AG09309 (cell line): Measurements from ENCODE around the gene ATG9B.

Source experiments
- DNase-seq: peaks from one replicate; pipeline ENCODE4 v3.0.0-alpha.2; 2010; ENCODE audit warnings: low read depth
- H3K4me3 ChIP-seq: 2 replicates; pipeline ENCODE4 v1.5.1; 2011; ENCODE audit warnings: mild to moderate bottlenecking, low read depth, low read length, moderate library complexity; ENCODE audit not compliant: control insufficient read depth
- CTCF ChIP-seq: IDR thresholded peaks from 2 replicates; pipeline ENCODE4 v1.5.1; 2011; ENCODE audit warnings: mild to moderate bottlenecking, low read depth, low read length, inconsistent platforms; ENCODE audit not compliant: insufficient read depth, control insufficient read depth; ENCODE audit errors: missing control alignments

The ATG9B gene

GRCh38 chr7:151066273-151066974, 42.1 kb upstream of the ATG9B start:
- TF ChIP-seq CTCF, result no peak
- H3K4me3 ChIP-seq, result no peak overlapping the region
- DNase-seq, result no peak

- H3K4me3 ChIP-seq, result no peak overlapping the region
- TF ChIP-seq CTCF, result no peak
- no peak for DNase-seq
Observed at GRCh38 chr7:151065516-151065915, 41.2 kb upstream of the ATG9B start.

GRCh38 chr7:151064993-151065392, 40.7 kb upstream of the ATG9B start:
- no peak for TF ChIP-seq CTCF
- no peak overlapping the region for H3K4me3 ChIP-seq
- DNase-seq, result no peak

DNA sequence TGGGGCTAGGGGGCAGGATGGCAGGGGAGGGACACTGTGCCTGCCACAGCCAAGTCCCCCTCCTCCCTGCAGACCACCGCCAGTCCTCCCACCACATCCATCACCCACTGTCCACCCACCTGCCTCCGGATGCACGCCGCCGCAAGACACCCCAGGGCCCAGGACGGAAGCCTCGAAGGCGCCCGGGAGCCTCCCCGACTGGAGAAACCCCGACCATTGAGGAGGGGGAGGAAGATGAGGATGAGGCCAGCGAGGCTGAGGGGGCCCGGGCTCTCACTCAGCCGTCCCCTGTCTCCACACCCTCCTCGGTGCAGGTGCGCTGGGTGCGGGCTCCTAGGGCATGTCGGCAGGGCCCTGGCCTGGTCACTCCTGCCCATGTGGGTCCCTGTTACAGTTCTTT, 40.2 kb upstream of the ATG9B start:
- H3K4me3 ChIP-seq, result no peak overlapping the region
- DNase-seq, result no peak
- TF ChIP-seq CTCF, result no peak

- H3K4me3 ChIP-seq, result peak overlapping the region; percentile 9; the same call in 1 of the 2 replicates
- no peak for TF ChIP-seq CTCF
- no peak for DNase-seq
Observed at GRCh38 chr7:151063212-151063561, 38.9 kb upstream of the ATG9B start.

- DNase-seq, result no peak
- peak overlapping the region; percentile 26 for H3K4me3 ChIP-seq
- no peak for TF ChIP-seq CTCF
Observed at GRCh38 chr7:151062399-151063211, 38.3 kb upstream of the ATG9B start.
